DMS 273 treated with DMSO at 0.1 percent for 48 hours (cell line): ENCODE measurements around the gene SEZ6.

Source experiments
- DNase-seq: peaks from one replicate; lab custom pipeline; 2025; lab: John Stamatoyannopoulos, UW

Gene SEZ6

DNA sequence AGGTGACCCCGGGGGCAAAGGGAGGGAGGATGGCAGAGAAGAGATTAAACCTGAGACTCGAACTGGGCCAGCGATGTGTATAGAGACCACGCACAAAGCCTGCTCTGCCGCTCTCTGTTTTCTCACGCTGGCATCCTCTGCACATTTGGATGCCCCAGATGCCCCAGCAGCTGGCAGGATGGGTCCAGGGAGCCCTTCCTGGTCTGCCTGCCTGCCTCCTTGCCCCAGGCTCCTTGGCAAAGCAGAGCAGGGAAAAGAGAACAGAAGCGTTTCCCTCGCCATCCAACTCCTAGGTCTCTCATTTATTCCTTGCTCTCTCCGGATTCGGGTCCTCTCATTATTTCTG, 31.9 kb upstream of the SEZ6 start:
- no peak for DNase-seq

DNA sequence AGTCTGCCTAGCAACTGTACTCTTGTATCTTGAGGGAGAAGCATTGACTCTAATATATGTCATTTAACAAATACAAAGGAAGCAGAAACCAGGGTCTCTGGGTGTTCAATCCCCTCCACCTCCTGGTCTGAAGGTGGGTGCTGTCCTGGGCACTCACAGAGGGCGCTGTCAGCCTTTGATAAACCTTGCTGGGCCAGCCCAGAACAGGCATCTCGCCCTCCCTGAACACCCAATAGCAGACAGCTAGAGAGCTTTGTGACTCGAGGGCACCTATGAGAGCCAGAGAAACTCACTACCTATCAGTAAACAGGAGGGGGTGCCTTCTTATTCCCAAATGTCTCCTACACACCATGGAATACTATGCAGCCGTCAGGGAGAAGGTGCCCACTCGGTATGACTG, 30.8 kb upstream of the SEZ6 start:
- DNase-seq = no peak

DNA sequence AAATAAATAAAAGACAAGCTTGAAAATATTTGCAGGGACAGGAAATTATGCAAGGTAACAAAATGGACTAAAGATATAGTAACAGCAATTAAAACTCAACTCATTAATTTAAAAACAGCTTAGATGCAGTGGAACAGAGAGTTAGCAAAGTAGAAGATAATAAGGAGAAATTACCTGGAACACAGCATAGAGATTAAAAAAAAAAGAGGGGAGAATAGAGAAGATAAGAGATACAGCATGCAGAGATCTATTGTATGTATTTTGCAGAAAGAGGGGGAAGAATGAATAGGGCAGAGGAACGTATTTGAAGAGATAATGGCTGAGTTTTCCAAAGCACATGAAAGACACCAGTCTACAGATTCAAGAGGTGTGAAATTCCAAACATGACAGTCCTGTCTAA, 28.7 kb upstream of the SEZ6 start:
- DNase-seq = no peak

DNA sequence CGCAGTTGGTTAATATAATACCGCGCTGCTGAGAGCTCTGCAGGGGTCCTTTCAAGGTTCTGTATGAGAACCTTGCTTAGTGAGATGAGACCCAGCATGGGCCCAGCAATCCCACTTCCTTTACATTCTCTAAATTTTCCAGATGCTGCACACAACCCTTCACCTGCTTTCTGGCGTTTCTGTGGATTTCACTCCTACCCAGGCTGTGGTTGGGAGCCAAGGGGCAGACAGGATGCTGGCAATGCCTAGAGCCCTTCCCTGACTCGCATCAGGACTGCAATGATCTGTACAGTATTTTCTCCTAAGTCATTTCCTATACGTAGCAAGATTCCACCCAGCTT, 27.0 kb upstream of the SEZ6 start:
- DNase-seq = no peak

DNA sequence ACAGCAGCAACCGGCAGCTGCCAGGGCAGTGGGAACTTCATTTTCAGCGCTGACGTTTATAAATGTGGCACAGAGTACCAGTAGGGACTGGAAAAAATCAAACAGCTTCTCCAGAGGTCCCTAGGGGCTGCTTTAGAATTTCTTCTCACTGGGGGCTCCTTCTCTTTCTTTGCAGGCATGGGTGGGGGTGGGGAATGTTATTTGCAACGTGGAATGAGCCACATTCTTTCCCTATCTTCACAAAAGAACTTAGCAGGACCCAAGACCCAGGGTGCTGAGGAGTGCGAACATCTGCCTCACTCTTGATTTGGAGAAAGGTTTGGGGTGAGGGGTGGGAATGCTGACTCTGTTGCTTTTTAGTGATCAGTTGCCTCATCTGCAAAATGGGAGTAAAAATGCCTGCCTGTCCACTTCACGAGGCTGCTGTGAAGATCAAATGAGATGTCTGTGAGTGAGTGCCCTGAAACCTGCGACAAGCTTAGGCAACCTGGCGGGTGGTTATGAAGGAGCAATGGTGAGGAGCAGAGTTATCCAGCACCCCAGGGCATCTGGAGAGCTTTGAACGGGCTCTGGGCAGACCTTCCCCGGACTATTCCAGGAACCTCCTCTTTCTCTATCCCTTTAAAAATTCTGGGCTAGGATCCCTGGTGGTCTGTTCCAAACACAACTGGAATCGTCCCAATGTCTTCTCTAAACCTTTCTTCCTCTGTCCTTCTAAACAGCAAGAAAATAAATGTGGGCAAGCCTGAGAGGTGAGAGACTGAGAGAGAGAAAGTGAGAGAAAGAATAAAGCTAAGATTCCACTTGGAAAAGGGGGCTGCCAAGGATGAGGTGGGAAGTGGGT, 26.4 kb upstream of the SEZ6 start:
- DNase-seq = no peak

DNA sequence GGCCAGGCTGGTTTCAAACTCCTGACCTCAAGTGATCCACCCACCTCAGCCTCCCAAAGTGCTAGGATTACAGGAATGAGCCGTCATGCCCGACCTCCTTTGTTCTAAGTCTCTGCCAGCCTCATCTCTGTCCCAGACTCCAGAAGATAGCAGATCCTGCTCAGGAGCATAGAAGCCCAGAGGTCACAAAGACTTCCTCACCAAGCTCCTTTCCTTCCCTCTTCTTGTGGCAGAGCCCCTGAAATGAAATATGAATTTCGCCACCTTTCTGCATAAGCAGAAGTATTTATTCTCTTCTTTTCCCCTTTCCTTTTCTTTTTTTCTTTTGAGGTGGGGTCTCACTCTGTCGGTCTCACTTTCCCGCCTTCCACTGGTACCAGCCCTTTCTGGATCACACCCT, 25.7 kb upstream of the SEZ6 start:
- DNase-seq = no peak

DNA sequence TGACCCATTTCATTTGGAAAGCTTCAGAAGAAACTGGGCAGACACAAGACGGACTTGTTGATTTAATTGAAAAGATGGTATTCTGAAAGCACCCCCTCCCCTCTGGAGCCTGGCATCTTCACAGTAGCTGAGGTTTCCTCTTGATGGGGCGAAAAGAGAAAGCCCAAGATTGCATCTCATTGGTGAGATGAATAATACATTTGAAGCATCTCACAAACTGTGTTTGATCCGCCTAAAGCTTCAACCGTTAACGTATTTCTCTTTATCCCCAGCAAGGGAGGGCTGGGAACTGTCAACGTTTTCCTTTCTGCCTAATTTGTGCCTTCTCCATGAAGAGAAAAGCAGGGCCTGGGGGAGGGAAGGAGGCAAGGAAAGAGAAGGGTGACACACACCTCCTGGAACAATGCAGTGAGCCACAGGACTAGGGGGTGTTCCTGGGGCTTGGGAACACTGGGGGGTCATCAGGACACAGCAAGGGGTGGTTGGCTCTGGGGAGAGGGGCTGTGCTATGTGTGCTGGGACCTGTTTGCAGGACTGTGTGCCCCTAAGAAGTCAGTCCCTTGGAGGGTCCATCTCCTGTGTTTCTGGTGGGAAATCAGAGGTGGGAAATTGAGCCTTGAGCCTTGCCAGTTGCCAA, 18.6 kb upstream of the SEZ6 start:
- DNase-seq = no peak

DNA sequence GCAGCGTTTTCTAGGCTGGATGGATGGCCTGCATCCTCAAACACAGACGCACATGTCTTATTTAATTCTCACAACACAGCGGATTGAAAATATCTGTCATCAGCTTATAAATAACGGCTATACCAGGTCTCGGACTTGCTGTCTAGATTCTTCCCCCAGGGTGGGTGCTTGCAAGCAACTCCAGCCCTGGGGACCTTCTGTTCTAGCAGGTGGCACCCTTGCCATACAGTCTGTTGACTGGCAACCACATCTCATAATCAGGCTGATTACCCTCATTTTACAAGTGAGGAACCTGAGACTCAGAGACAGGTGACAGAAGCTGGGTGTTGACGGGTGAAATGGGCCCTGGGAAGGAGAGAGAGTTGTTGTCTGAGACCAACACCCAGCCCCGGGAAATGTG, 16.2 kb upstream of the SEZ6 start:
- no peak for DNase-seq

DNA sequence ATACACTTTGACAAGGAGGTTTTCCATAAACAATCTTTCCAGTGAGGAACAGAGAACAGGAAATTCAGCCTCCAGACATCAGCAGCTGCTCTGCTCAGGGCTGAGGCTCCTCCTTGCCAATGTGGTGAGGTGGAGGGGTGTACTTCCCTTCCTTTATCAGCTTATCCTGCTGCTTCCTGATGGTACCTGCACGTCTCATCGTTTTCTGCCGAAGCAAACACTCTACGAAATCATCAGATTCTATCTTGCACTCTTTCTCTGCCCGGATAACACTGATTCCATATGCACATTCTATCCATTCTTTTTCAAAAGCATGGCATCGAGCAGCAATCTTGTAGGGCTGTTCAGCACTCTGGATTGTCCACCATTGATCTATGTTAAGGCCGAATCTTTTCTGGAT, 15.4 kb upstream of the SEZ6 start:
- DNase-seq = no peak

DNA sequence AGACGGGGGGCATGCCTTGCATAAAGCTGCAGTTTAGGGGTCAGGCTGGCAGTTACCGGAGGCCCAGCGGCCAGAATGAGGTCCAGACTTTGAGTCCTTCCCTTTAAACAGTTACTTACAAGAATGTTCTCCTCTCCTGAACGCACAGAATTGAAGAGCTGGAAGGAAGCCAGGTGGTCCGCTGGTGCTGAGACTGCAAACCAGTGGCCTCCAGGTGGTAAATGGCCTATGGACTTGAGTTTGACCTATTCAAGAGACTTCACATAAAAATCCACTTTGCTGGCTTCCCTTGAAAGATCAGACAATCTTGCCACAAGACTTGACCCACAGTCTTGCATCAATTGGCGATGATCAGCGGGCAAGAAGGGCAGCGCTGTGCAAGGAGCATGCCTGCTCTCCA, 14.7 kb upstream of the SEZ6 start:
- DNase-seq = no peak

DNA sequence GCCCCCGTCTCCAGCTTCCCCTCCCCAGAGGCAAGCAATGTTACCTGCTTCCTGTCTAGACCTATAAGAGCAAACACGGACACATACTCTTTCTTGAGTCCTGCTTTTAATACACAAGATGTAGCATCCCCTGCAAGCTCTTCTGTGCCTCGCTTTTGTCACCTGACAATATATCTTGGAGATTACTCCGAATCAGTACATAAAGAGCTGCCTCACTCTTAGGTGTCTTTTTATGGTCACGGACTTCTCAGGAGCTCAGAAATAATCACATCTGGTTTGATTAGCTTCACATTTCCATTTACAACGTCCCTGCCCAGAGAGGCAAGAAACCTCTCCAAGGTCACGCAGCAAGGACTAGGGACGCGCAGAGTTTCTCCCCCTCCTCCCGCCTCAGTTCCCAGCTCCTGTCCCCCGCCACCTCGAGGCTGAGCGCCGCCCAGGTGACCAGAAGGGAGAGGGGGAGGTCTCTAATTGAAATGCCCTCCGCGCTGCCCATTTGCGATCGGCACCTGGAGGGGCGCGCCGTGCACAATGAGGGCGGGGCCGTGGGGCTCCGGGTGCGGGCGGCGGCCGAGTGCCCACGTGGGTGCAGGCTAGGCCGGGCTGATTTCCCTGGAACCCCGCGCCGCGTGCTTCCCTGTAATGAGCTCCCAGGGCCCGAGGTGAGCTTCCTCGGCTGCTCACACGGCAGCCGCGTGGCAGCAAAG, 13.8 kb upstream of the SEZ6 start:
- no peak for DNase-seq

DNA sequence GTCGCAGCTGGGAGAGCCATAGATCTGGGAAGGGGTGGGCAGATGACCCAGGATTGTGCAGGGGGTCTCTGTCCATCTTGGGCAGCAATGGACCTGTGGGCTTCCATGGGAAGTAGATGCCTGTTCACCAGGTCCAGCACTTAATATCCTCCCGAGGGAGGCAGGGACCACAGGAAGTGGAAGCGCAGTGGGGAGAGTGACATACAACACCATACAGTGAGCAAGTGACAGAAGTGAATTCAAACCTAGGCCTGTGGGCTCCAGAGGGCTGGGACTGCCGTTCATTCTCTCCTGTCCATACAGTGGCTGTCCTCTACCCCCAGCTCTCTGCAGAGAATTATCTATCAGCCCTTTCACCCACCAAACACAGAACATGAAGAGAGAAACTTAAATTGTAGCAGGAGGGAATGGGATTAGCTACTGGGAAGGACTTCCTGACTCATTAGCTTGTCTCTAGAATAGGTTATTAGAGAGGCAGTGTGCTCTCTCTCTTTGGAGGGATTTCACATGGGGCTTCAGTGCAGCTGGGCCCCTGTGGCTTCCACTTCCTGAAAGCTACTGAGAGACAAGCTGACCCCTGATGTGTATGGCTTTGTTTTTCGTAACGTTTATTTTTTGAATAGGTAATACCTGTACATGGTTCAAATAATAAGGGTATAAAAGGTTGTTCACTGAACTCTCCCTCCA, 13.1 kb upstream of the SEZ6 start:
- no peak for DNase-seq

DNA sequence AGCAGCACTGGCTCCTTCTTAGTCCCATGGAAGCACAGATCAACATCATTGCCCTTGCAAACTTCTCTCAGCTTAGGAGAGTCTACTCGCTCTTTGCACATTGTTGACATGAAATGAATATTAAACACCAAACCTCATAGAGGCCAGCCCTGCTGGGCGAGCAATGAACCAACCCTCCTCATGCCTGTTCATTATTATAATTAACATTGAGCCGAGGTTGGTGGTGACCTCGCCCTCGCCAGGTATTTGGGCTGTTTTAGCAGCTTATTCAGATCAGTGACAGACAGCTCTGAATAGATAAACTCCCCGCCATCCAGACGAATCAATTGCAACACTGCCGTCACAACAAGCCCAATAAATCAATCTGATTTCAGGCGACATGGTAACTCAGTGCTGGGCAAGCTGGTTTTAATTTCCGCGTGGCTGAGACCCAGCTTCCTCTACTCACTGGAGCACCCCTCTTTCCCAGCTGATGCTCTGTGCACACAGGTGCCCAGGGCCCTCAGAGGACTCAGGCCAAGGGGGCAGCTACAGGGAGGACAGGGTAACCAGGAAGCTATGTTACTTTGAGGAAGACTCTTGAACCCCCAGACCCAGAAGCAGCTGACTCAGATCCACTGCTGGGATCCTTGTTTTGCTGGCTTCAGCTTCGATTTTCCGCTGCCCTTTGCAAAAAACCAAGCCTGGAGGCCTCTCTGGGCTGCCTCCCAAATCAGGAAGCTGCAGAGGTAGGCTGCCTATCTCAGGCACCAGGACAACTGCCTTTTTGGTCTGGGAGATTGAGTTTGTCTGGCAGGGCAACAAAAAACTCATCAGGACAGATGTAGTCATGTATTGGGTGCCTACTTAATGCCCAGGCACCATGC, 10.7 kb upstream of the SEZ6 start:
- no peak for DNase-seq

DNA sequence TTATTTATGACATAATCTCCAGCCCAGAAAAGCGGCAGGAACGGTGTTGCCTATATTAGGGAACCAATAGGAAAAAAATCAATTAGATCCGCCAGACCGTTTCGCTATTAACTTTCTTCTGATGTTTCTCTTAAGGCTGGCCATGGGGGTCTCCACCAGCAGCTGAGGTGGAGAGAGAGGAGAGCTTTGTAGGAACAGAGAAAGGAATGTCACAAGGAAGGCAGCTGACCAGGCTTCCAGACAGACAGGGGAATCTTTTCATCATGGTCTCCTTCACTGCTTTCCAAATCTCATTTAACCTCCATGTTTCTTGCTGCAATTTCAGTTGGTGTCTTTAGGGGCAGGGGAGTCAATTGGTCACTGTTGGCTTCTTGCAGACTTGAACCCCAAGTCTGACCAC, 8.9 kb upstream of the SEZ6 start:
- no peak for DNase-seq

DNA sequence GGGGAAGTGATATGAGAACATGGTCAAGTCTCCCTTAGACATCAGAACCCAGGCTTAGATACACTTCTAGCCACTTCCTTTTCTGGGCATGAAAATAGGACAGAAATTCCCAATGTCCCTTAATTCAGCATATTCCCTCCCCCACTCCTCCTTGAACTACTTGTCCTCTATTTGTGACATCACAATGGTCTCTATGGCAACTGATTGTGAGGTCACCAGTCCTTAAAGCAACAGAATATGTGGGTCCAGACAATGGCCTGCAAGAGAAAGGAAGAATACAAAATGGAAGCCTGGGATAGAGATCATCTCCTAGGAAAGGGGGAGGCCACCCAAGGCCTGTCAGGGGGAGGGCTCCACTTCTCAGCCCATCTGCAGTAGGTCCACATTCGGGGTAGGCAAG, 6.7 kb upstream of the SEZ6 start:
- no peak for DNase-seq

DNA sequence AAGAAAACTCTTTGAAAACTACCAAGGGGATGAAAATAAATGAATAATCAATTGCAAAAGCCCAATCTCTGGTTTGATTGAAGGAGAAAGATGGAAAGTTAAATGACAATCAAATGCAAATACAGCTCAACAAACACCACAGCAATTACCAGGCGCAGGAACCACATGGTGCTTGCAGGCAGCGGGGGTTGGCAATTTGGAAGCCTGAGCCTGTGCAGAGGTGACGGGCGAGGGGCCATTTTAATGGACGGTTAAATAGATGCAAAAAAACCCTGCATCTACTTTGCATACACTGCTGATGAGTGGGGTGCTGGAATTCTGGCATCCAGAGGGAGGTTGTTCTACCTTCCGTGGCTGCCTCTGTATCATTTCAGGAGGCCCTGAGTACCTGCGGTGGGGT, 4.8 kb upstream of the SEZ6 start:
- no peak for DNase-seq

DNA sequence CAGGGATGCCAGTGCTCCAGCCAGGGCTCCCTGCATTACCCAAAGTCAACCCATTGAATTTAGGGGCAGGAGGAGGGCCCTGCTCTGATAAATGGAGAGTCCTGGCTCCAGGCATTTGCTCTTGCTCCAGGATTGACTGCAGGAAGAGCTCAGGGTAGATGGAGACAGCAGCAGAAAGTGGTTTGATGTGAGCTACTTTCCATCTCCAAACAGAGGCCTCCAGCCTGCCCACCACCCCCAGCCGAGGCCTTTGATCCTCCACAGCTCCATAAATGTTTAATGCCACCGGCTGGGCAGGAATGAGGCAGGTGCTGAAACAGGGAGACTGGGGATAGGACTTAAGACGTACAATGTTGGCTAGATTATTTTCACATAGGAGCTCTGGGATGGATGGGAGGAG, 4.3 kb upstream of the SEZ6 start:
- DNase-seq = no peak

DNA sequence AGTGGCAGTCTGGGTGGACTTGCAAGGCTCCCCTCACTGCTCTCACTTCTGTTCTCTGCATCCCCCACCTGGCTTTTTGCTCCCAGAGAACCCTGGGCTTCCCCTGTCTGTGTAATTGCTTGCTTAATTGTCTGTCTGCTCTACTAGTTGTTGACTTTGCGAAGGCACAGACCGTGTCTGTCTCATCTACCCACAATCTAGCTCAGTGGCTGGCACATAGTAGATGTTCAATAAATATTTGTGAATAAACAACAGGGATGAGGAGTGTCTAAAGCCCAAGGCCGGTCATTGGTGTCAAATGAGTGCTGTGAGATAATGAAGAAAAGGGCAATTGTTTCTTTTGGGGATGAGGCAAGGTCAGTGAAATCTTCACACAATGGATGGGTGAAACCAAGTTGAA, 2.8 kb upstream of the SEZ6 start:
- no peak for DNase-seq

DNA sequence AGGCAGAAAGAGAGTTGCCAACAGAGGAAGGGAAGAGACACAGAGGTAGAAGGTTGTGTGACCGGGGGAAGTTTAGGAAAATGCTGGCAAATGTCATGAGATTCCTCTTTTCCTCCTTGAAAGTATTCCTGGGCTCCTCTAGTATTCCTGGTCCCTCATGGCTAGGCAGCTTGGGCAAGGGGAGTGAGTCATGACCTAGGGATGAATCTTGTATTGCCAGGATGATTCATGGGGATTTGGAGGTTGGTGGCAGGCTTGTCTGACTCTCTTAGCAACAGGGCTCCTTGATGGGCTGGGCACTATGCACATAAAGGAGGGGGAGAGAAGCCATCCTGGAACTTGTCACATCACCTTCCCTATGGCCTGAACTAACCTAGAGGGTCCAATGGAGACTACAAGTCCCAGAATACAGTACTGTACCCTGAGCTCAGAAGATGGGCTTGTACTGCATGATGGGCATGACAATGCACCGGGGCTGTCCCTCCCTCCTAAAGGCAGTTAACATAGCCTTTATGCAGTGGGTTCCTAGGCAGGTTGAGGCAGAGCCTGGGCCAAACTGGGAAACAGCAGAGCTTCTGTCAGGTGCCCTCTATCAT, 2.1 kb upstream of the SEZ6 start:
- DNase-seq = no peak

DNA sequence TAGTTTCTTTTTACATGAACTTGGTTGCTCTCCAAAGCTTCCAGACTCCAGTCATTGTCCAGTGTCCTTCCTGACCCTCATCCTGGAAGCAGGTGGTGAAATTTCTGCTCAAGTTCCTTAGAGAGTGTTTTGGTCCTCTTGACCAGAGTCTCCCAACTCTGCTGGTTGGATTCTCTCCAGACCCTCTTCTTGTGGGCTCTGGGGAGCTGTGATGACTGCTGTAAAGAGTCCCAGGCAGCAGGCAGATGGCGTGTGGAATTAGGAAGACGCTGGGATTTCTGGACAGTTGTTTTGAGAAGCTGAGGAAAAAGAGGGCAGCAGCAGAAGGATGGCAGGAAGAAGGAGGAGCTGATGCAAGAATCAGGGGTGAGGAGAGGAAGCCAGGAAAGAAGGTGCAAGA, 1.6 kb upstream of the SEZ6 start:
- no peak for DNase-seq

DNA sequence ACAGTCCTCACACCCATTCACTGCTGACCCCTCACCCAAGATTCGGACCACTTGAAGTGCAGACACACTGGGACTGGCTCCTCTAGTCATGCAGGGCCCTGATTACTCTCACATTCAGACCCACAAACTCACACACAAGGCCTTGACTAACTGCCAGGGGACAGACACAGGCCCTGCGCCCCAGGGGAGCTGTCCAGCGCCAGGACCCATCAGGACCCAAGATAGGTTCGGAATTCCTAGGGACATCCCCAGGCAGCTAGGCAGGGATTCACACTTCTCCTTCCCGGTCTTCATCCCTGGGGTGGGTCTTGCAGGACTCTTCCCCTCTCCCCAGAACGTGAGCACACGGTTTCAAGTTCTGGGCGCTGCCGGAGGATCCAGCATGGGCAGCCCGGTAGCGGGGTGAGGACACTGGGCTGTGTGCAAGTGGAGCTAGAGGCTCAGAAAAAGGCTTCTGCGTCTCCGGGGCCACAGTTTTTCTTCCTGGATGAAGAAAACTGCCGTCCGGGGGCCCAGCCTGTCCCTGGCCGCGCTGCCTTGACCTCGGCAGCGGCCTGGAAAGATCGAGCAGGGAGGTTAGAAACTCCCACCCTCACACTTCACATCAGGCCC, 1.6 kb downstream of the SEZ6 start:
- no peak for DNase-seq
